Stimulated activated CD8-positive, alpha-beta memory T cell treated with anti-CD3 and anti-CD28 coated beads, Interleukin-2, amount 100 ng/mL, for 1 hour (primary cell): ENCODE data around the gene TRAPPC2B.
"Not testable (repeated sequence)": the region's sequence is repeated elsewhere in the genome, so short reads cannot be mapped to it uniquely, and the experiment has no call there.

Experiments used
- DNase-seq, 2 donors: peaks; one replicate each; pipeline ENCODE4 v3.0.0-alpha.2; 2020; ENCODE audit warnings: low read depth in 2 of 2

TRAPPC2B gene

DNA sequence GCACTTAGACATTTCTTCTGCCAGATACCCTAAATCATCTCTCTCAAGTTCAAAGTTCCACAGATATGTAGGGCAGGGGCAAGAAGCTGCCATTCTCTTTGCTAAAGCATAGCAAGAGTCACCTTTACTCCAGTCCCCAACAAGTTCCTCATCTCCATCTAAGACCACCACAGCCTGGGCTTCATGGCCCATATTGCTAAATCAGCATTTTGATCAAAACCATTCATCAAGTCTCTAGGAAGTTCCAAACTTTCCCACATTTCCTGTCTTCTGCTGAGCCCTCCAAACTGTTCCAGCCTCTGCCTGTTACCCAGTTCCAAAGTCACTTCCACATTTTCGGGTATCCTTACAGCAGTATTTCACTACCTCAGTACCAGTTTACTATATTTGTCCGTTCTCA lies 11.3 kb downstream of the TRAPPC2B start:
- not testable (repeated sequence) for DNase-seq

DNA sequence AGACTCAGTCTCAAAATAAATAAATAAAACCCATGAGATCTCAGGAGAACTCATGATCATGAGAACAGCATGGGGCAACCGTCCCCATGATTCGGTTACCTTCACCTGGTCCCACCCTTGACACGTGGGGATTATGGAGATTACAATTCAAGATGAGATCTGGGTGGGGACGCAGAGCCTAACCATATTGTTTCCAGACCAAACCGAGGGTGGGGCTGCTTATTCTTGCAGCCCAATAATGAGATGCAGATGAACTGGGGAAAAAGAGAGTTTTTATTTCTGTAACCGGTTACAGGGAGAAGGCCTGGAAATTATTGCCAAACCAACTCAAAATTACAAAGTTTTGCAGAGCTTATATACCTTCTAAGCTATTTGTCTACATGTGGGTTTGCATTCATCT lies 12.8 kb downstream of the TRAPPC2B start:
- no peak for DNase-seq

DNA sequence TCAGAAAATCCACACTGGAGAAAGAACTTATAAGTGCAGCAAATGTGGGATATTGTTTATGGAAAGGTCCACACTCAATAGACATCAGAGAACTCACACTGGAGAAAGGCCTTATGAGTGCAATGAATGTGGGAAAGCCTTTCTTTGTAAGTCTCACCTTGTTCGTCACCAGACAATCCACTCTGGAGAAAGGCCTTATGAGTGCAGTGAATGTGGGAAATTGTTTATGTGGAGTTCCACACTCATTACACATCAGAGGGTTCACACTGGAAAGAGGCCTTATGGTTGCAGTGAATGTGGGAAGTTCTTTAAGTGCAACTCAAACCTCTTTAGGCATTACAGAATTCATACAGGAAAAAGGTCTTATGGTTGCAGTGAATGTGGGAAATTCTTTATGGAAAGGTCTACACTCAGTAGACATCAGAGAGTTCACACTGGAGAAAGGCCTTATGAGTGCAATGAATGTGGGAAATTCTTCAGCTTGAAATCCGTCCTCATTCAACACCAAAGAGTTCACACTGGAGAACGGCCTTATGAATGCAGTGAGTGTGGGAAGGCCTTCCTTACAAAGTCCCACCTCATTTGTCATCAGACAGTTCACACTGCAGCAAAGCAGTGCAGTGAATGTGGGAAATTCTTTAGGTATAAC lies 14.3 kb downstream of the TRAPPC2B start:
- no peak for DNase-seq

DNA sequence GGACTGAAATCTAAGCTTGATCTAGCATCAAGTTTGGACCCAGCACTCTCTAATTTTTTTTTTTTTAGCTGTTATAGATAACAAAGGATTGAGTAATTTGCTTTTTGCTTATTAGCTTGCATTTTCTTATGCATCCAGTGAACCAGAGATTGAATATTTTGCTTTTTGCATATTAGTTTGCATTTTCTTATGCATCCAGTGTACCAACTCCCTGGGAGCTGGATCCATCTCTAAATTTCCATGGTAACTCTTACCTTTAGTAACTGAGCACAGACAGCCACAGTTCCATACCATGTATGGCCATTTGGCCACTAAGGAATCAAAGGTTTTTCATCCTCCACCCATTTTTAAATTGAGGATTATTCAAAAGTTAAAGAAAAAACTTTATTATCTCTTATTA lies 17.6 kb downstream of the TRAPPC2B start:
- DNase-seq, result no peak

DNA sequence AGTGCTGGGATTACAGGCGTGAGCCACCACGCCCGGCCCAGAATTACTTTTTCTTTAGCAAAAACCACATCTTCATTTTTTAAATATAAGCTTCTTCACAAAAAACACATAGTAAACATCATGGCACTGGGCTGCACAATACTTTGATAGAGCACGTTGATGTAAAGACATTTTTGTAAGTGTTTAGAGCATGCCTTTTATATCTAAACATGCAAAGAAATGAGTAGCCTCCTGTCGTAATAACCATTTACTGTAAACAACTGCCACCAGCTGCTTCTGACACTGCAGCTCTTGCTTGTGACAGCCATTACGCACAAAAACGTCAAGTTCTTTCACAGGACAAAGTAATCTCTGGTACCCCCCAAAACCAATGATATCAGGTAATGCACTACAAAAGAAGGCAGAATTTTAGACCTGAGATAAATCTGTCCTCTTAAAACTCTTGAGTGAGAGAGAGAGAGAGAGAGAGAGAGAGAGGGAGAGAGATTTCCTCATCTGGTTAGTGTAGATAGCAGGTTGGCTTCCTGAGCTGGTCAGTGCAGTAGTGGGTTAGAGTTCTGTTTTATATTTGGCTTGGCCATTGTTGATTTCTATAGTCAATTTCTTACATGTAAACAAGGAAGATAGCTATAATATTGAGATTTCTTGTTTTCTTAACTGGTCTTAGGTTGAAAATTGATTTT lies 19.6 kb downstream of the TRAPPC2B start:
- DNase-seq, result no peak

- DNase-seq, result no peak
Measured at GRCh38 chr19:57389194-57389729, 25.9 kb downstream of the TRAPPC2B start.

DNA sequence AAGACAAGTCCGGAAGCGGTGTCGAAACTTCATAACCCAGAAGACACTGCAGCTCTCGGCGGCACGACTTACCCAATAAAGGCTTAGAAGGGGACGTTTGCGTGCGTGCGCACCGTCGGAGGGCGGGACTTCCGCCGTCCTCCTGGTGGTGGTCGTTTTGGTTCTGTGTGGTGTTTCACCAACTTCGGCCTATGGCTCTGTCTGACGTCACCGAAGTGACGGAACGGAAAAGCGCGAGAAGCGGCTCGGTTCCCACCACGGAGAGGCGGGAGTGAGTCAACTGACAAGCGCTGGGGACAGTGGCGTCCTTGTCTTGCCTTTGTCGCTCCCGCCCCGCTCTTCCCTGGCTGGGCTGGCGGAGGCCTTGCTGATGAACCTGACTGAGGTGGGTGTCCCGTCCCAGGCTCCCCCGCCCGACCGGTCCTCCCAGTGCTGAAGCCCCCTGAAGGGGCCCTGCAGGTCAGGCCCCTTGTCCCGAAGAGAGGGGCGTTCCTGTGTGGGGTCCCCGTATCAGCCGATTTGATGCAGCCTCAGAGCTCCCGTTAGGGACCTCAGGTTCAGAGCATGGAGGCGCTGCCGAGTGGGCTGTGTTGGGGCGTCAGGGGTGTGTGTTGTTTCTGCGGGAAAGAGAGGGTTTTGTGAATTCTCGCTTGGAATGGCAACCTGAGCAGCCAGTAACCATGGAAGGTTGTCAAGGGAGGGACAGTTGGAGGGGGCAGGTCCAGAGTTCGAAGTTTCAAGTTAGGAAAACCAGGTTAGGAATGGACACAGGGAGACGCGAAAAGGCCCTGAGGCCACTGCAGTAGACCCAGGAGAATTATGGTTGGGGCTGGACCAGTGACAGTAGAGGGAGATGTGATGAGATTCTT lies 26.6 kb downstream of the TRAPPC2B start, which contains the start of gene ZNF548:
ZNF548 (plus strand) TSS at position 125 of the 869 bp plus-strand sequence; CDS start at position 371, 246 bp downstream.
- DNase-seq, result peak; percentile 95 to 98

DNA sequence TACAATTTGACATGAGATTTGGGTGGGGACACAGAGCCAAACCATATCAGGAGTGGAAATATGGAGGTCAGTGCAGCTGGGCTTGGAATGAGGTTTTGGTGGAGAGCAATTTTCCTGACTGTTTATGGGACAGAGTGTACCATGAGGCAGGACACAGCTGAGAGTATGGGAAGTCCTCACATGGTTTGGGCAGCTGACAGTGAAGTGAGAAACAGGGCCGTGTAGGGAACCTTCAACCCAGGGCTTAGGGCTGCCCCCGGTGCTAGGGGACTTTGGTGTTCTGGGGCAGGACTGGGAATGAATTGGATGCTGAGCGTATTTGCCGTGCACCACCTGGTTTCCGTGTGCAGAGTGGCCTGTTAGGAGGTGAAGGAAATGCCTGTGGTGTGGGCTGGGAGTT lies 32.4 kb downstream of the TRAPPC2B start:
- DNase-seq, result no peak

DNA sequence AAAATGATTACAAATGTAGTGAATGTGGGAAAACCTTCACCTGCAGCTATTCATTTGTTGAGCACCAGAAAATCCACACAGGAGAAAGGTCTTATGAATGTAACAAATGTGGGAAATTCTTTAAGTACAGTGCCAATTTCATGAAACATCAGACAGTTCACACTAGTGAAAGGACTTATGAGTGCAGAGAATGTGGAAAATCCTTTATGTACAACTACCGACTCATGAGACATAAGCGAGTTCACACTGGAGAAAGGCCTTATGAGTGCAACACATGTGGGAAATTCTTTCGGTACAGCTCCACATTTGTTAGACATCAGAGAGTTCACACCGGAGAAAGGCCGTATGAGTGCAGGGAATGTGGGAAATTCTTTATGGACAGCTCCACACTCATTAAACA lies 35.5 kb downstream of the TRAPPC2B start:
- no peak for DNase-seq

DNA sequence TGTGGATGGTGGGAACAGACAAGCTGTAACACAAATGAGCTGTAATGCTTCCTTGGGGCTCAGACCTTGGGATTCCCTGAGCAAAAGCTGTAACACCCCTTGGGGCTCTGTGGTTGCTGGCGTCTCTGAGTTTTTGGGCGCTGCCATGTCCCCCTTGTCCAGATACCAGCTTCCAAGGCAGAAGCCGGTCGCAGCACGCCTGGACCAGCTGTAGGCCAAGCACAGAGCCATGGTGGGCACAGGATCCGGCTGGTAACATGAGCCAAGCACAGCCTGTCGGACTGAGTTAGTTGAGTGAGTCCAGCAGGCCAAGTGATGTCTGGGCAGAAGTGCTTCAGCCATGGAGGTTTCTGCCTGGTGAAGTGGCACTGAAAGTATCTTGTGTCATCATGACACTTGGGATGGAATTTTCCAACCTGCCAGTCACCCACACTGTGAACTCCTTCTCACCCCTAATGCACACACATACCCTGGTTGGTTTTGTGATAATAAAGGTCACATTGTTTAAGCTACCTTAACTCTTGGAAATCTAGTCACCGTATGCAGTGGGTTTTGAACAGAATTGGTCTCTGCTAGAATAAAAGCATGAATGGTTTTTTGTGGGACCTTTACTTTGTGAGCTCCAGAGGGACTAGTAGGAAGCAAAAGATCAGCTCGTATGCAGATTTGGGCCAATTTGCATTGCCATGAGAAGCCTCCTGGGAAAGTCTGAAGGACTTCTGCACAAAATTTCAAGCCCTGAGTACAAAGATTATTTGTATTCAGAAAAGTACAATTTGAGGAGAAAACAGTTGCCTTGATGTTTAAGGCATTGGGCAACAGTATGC lies 40.6 kb downstream of the TRAPPC2B start:
- no peak for DNase-seq

DNA sequence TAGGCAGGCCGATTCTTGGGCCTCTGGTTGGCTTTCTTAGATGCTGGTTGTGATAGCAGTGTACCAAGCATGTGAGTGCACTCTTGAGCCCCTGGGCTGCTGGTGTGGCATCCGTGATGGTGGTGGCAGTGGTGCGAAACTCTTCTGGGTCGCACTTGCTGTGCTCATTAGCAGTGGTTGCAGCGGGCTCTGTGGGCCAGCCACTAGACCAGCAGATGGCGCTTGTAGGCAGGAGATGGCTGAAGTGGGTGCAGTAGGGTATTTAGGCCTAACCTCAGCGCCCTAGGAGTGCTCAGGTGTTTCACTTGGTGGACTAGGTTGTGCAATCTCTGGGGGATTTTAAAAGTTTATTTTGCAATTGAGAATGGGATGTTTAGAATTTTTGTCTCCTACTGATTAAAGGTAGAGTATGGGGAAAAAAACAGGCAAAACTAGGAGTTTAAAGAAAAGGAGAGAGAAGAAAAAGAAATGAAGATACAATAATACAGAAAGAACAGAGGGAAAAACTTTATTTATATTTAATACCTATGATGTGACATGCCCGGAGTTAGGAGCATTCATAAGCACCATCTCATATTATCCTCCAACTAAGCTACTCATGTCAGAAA lies 43.3 kb downstream of the TRAPPC2B start:
- peak; percentile 43 to 45 for DNase-seq

GRCh38 chr19:57410877-57411671 lies 47.7 kb downstream of the TRAPPC2B start, which contains the start of gene ZNF17:
Gene ZNF17, plus strand, starts transcription at chr19:57411161. Its CDS starts 2,455 bp downstream, at chr19:57413616.
- peak; percentile 80 to 82 for DNase-seq
